Coronary artery (tissue), 2 donors: ENCODE data around the gene CIT.

Experiments
- DNase-seq: peaks from one replicate; pipeline ENCODE4 v3.0.0-alpha.2; 2017; ENCODE audit warnings: low spot score
- H3K27ac ChIP-seq, 2 donors: fragments of 200-600 bp; sonication (generic); one replicate each; pipeline ENCODE4 v1.5.1; 2016 to 2019
- H3K4me3 ChIP-seq: fragments of 200-600 bp; sonication (generic); 2 replicates; pipeline ENCODE4 v1.5.1; 2016; ENCODE audit warnings: mild to moderate bottlenecking, moderate library complexity
- TF ChIP-seq, protein P1 (sequence below): fragments of 200-600 bp; sonication (generic); IDR thresholded peaks from one replicate; pipeline ENCODE4 v1.5.1; 2019; ENCODE audit warnings: antibody characterized with exemption

The CIT gene

DNA sequence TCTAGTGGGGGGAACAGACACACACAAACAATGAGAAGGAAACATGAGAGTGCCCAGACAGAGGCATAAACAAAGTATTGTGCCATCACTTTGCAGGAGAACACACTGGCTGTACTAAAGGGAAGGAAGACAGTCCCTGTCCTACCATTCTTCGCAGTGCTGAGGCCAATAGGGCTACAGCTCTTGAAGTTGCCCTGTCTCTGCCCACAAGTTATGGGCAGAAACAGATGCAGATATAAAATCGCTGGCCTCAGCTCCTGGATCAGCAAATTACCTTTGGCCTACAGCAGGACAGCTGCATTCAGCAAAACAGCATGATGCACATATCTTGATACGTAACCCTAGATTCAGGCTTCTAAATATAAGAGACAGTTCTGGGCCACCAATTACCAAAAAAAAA, 232.2 kb downstream of the CIT start:
- DNase-seq: no peak
- Histone ChIP-seq H3K27ac (no peak overlapping the region), H3K4me3 (no peak overlapping the region)
- TF ChIP-seq, protein P1, sequence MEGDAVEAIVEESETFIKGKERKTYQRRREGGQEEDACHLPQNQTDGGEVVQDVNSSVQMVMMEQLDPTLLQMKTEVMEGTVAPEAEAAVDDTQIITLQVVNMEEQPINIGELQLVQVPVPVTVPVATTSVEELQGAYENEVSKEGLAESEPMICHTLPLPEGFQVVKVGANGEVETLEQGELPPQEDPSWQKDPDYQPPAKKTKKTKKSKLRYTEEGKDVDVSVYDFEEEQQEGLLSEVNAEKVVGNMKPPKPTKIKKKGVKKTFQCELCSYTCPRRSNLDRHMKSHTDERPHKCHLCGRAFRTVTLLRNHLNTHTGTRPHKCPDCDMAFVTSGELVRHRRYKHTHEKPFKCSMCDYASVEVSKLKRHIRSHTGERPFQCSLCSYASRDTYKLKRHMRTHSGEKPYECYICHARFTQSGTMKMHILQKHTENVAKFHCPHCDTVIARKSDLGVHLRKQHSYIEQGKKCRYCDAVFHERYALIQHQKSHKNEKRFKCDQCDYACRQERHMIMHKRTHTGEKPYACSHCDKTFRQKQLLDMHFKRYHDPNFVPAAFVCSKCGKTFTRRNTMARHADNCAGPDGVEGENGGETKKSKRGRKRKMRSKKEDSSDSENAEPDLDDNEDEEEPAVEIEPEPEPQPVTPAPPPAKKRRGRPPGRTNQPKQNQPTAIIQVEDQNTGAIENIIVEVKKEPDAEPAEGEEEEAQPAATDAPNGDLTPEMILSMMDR: no peak

DNA sequence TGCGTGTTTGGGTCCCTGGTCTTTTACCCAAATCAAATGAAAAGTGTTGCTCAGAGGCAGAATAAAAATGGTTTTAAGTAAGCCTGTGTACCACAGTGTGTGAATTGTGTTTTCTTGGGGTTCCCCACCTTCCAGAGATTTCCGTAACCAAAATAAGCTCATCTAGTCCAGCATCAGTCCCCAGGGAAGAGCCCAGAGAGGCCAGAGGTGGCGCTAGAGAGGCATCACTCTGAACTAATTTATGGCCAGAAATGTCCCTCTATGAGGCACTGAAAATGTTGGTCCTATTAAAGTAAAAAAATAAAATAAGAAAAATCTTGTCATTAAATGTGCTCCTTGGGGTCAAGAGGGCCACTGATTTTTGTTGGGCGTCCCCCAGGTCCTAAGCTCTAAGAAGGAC, 234.1 kb downstream of the CIT start:
- H3K4me3 ChIP-seq: no peak overlapping the region
- TF ChIP-seq, protein P1: no peak
- no peak for DNase-seq
- H3K27ac ChIP-seq: no peak overlapping the region
